Inflammatory macrophage treated with lipopolysaccharide for 4 hours (primary cell): ENCODE measurements around the gene LRRC59.
"Not testable (repeated sequence)": the region's sequence is repeated elsewhere in the genome, so short reads cannot be mapped to it uniquely, and the experiment has no call there.

Experiments
- DNase-seq: peaks from one replicate; pipeline ENCODE4 v3.0.0-alpha.2; 2020

The LRRC59 gene

GRCh38 chr17:50345432-50346312 is 51.7 kb downstream of the LRRC59 start, which contains the start of gene XYLT2:
Gene XYLT2 (plus strand): TSS chr17:50346126. CDS start chr17:50346141, 15 bp downstream.
- peak; percentile 83 for DNase-seq

GRCh38 chr17:50344731-50345365 is 52.5 kb downstream of the LRRC59 start:
- peak; percentile 33 for DNase-seq

GRCh38 chr17:50339381-50339780 is 57.9 kb downstream of the LRRC59 start:
- DNase-seq: no peak

GRCh38 chr17:50338645-50339044 is 58.7 kb downstream of the LRRC59 start:
- no peak for DNase-seq

- DNase-seq: no peak
Observed at GRCh38 chr17:50337956-50338355, 59.4 kb downstream of the LRRC59 start.

GRCh38 chr17:50333291-50334057 is 63.8 kb downstream of the LRRC59 start:
- DNase-seq: not testable (repeated sequence)

GRCh38 chr17:50332196-50332595 is 65.1 kb downstream of the LRRC59 start:
- DNase-seq: no peak
